SK-N-SH (cell line): ENCODE data around the gene RNF167.

Source experiments
- EP300 ChIP-seq, 2 experiments: IDR thresholded peaks; 2 replicates each; pipeline versions ENCODE4 v1.4.0 to v1.6.1; 2012; ENCODE audit warnings: borderline replicate concordance in 1 of 2, low read depth in 1 of 2, low read length in 1 of 2
- NRF1 ChIP-seq: IDR thresholded peaks from 2 replicates; pipeline ENCODE4 v1.6.1; 2012; ENCODE audit warnings: low read depth, mild to moderate bottlenecking, low read length

- TF ChIP-seq NRF1, result no peak
- TF ChIP-seq EP300 (IDR thresholded peaks at IDR 0.05; ENCODE audit: borderline replicate concordance in 1 of 2, low read depth in 1 of 2, low read length in 1 of 2), result no peak
Measured at GRCh38 chr17:4897785-4898184, 42.3 kb upstream of the RNF167 start.
